K562 (cell line): ENCODE results near the gene SDK1. TPM values are rescaled to one million over a fixed set of nuclear protein-coding genes. Genes with fewer than 3 reads are reported as not detected.

Experiments
- KDM4B ChIP-seq, 2 experiments: fragments of 450-650 bp in 1 of 2; sonication (generic) in 1 of 2; IDR thresholded peaks; 2 replicates each; pipeline ENCODE4 v1.6.1; 2016 to 2017; ENCODE audit warnings: borderline replicate concordance in 2 of 2, antibody characterized with exemption in 1 of 2, low read depth in 1 of 2, mild to moderate bottlenecking in 1 of 2
- MCM5 ChIP-seq: fragments of 450-650 bp; IDR thresholded peaks from 2 replicates; pipeline ENCODE4 v1.6.1; 2016; ENCODE audit warnings: low read depth
- NFYB ChIP-seq: IDR thresholded peaks from 2 replicates; pipeline ENCODE4 v1.6.1; 2011; ENCODE audit warnings: mild to moderate bottlenecking, moderate library complexity; ENCODE audit not compliant: insufficient read length; ENCODE audit errors: extremely low read depth
- polyA plus RNA-seq, 8 experiments: library from polyadenylated mRNA; depleted of rRNA in 4 of 8; stranded (reverse) in 5 of 8; unstranded in 3 of 8; fragments of >200 nt; fragmentation: Nextera tagmentation in 2 of 8; fragmentation: Illumina TruSeq in 1 of 8; extraction: Ambion mirVana in 2 of 8; extraction: Trizol in 1 of 8; gene quantifications; 2 replicates each; pipeline versions ENCODE4 v1.2.1 to v1.2.3, GENCODE V29; 2011 to 2014; ENCODE audit warnings: inconsistent platforms in 1 of 8, missing spikeins in 1 of 8
- total RNA-seq, 7 experiments: library from RNA; depleted of rRNA in 6 of 7; stranded (reverse); fragments of >200 nt in 6 of 7; fragmentation: Illumina TruSeq in 2 of 7; extraction: Trizol in 2 of 7; gene quantifications; 2 replicates each; pipeline versions ENCODE4 v1.2.1 to v1.2.3, GENCODE V29; 2011 to 2021; ENCODE audit warnings: low replicate concordance in 1 of 7
- TF ChIP-seq, protein P1 (sequence below): fragments of 200-600 bp; sonication (generic); IDR thresholded peaks from one replicate; pipeline ENCODE4 v1.6.1; 2012; ENCODE audit warnings: mild to moderate bottlenecking, low read depth, low read length, inconsistent platforms

The SDK1 gene
- total and polyA plus RNA-seq, 9 of the 15 experiments (the other 6 are each of a cell fraction or from before 2014, with no cell fraction given), result 0.16 TPM; not detected in 8

DNA sequence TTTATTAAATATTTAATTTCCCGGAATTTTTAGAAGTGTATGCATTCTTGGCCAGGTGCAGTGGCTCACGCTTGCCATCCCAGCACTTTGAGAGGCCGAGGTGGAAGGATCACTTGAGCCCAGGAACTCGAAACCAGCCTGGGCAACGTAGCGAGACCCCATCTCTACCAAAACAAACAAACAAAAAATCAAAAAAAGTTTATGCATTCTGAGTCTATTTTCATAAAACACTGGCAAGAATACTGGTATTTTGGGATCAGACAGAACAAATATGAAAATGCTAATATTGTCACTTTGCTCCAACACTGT is 940.2 kb downstream of the SDK1 start (continued):
- TF ChIP-seq, protein P1, sequence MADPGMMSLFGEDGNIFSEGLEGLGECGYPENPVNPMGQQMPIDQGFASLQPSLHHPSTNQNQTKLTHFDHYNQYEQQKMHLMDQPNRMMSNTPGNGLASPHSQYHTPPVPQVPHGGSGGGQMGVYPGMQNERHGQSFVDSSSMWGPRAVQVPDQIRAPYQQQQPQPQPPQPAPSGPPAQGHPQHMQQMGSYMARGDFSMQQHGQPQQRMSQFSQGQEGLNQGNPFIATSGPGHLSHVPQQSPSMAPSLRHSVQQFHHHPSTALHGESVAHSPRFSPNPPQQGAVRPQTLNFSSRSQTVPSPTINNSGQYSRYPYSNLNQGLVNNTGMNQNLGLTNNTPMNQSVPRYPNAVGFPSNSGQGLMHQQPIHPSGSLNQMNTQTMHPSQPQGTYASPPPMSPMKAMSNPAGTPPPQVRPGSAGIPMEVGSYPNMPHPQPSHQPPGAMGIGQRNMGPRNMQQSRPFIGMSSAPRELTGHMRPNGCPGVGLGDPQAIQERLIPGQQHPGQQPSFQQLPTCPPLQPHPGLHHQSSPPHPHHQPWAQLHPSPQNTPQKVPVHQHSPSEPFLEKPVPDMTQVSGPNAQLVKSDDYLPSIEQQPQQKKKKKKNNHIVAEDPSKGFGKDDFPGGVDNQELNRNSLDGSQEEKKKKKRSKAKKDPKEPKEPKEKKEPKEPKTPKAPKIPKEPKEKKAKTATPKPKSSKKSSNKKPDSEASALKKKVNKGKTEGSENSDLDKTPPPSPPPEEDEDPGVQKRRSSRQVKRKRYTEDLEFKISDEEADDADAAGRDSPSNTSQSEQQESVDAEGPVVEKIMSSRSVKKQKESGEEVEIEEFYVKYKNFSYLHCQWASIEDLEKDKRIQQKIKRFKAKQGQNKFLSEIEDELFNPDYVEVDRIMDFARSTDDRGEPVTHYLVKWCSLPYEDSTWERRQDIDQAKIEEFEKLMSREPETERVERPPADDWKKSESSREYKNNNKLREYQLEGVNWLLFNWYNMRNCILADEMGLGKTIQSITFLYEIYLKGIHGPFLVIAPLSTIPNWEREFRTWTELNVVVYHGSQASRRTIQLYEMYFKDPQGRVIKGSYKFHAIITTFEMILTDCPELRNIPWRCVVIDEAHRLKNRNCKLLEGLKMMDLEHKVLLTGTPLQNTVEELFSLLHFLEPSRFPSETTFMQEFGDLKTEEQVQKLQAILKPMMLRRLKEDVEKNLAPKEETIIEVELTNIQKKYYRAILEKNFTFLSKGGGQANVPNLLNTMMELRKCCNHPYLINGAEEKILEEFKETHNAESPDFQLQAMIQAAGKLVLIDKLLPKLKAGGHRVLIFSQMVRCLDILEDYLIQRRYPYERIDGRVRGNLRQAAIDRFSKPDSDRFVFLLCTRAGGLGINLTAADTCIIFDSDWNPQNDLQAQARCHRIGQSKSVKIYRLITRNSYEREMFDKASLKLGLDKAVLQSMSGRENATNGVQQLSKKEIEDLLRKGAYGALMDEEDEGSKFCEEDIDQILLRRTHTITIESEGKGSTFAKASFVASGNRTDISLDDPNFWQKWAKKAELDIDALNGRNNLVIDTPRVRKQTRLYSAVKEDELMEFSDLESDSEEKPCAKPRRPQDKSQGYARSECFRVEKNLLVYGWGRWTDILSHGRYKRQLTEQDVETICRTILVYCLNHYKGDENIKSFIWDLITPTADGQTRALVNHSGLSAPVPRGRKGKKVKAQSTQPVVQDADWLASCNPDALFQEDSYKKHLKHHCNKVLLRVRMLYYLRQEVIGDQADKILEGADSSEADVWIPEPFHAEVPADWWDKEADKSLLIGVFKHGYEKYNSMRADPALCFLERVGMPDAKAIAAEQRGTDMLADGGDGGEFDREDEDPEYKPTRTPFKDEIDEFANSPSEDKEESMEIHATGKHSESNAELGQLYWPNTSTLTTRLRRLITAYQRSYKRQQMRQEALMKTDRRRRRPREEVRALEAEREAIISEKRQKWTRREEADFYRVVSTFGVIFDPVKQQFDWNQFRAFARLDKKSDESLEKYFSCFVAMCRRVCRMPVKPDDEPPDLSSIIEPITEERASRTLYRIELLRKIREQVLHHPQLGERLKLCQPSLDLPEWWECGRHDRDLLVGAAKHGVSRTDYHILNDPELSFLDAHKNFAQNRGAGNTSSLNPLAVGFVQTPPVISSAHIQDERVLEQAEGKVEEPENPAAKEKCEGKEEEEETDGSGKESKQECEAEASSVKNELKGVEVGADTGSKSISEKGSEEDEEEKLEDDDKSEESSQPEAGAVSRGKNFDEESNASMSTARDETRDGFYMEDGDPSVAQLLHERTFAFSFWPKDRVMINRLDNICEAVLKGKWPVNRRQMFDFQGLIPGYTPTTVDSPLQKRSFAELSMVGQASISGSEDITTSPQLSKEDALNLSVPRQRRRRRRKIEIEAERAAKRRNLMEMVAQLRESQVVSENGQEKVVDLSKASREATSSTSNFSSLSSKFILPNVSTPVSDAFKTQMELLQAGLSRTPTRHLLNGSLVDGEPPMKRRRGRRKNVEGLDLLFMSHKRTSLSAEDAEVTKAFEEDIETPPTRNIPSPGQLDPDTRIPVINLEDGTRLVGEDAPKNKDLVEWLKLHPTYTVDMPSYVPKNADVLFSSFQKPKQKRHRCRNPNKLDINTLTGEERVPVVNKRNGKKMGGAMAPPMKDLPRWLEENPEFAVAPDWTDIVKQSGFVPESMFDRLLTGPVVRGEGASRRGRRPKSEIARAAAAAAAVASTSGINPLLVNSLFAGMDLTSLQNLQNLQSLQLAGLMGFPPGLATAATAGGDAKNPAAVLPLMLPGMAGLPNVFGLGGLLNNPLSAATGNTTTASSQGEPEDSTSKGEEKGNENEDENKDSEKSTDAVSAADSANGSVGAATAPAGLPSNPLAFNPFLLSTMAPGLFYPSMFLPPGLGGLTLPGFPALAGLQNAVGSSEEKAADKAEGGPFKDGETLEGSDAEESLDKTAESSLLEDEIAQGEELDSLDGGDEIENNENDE, result no peak
- TF ChIP-seq KDM4B (IDR thresholded peaks at IDR 0.05; ENCODE audit: borderline replicate concordance in 2 of 2, low read depth in 1 of 2), result no peak
- no peak for TF ChIP-seq MCM5
- no peak for TF ChIP-seq NFYB
